GM23338 (cell line): ENCODE results near the gene SLC30A5. TPM values are rescaled to one million over a fixed set of nuclear protein-coding genes. Genes with fewer than 3 reads are reported as not detected.

ENCODE experiments used
- ATAC-seq: fragments of 200-7000 bp; cut with Tn5 transposase; 3 replicates; pipeline ENCODE4 v1.9.1; 2020
- DNase-seq: peaks from one replicate; pipeline ENCODE4 v3.0.0-alpha.2; 2015; ENCODE audit warnings: low spot score
- H2AFZ ChIP-seq: fragments of 200-600 bp; sonication (generic); 2 replicates; pipeline ENCODE4 v1.8.0; 2016; ENCODE audit warnings: antibody characterized with exemption, mild to moderate bottlenecking, moderate library complexity
- H3F3A ChIP-seq: fragments of 200-600 bp; sonication (generic); replicated peaks from 2 replicates; pipeline ENCODE4 v1.8.0; 2017; ENCODE audit warnings: antibody characterized with exemption, mixed run types, low read depth
- H3K27ac ChIP-seq: fragments of 200-600 bp; sonication (generic); 2 replicates; pipeline ENCODE4 v1.6.1; 2016; ENCODE audit warnings: low read depth
- H3K27me3 ChIP-seq: fragments of 200-600 bp; sonication (generic); 2 replicates; pipeline ENCODE4 v1.8.0; 2016; ENCODE audit warnings: mild to moderate bottlenecking, mixed run types, moderate library complexity; ENCODE audit not compliant: insufficient read depth
- H3K36me3 ChIP-seq: fragments of 200-600 bp; sonication (generic); 2 replicates; pipeline ENCODE4 v1.8.0; 2016; ENCODE audit warnings: mild to moderate bottlenecking; ENCODE audit not compliant: insufficient read depth
- H3K4me1 ChIP-seq: fragments of 200-600 bp; sonication (generic); 2 replicates; pipeline ENCODE4 v1.8.0; 2016; ENCODE audit warnings: mild to moderate bottlenecking, moderate library complexity; ENCODE audit not compliant: insufficient read depth
- H3K4me2 ChIP-seq: fragments of 200-600 bp; sonication (generic); 2 replicates; pipeline ENCODE4 v1.7.1; 2017; ENCODE audit warnings: mixed run types
- H3K4me3 ChIP-seq: fragments of 200-600 bp; sonication (generic); 2 replicates; pipeline ENCODE4 v1.6.1; 2016; ENCODE audit warnings: mixed run types
- H3K79me2 ChIP-seq: fragments of 200-600 bp; sonication (generic); replicated peaks from 2 replicates; pipeline ENCODE4 v1.8.0; 2017; ENCODE audit warnings: mild to moderate bottlenecking; ENCODE audit not compliant: insufficient read depth
- H3K9me2 ChIP-seq: fragments of 200-600 bp; sonication (generic); 2 replicates; pipeline ENCODE4 v1.8.0; 2017; ENCODE audit not compliant: insufficient read depth
- H4K20me1 ChIP-seq: fragments of 200-600 bp; sonication (generic); replicated peaks from 2 replicates; pipeline ENCODE4 v1.8.0; 2017; ENCODE audit warnings: mild to moderate bottlenecking; ENCODE audit not compliant: insufficient read depth
- H3K27ac Mint-ChIP-seq: 2 replicates; pipeline ENCODE4 v1.8.0; 2020; ENCODE audit warnings: inconsistent platforms, mild to moderate bottlenecking, moderate library complexity, mixed read lengths
- H3K27me3 Mint-ChIP-seq: 3 replicates; pipeline ENCODE4 v1.8.0; 2022; ENCODE audit warnings: low read depth, mild to moderate bottlenecking, moderate library complexity, mixed read lengths, inconsistent platforms; ENCODE audit not compliant: insufficient read depth, poor library complexity
- H3K36me3 Mint-ChIP-seq: 3 replicates; pipeline ENCODE4 v1.8.0; 2021; ENCODE audit warnings: low read depth, mild to moderate bottlenecking, inconsistent platforms, moderate library complexity, mixed read lengths
- H3K4me1 Mint-ChIP-seq: 3 replicates; pipeline ENCODE4 v1.8.0; 2020; ENCODE audit warnings: mild to moderate bottlenecking, inconsistent platforms, mixed read lengths
- H3K4me3 Mint-ChIP-seq: 3 replicates; pipeline ENCODE4 v1.8.0; 2021; ENCODE audit warnings: moderate library complexity, mild to moderate bottlenecking, inconsistent platforms, mixed read lengths
- H3K9me3 Mint-ChIP-seq: 3 replicates; pipeline ENCODE4 v1.8.0; 2020; ENCODE audit warnings: moderate library complexity, mild to moderate bottlenecking, inconsistent platforms, mixed read lengths
- EZH2 ChIP-seq: fragments of 200-600 bp; sonication (generic); IDR thresholded peaks from one replicate; pipeline ENCODE4 v1.8.0; 2017; ENCODE audit warnings: antibody characterized with exemption, mild to moderate bottlenecking, low read depth; ENCODE audit not compliant: unreplicated experiment
- EZH2phosphoT487 ChIP-seq: fragments of 200-600 bp; sonication (generic); IDR thresholded peaks from one replicate; pipeline ENCODE4 v1.8.1; 2018; ENCODE audit warnings: antibody characterized with exemption; ENCODE audit not compliant: unreplicated experiment
- JUNB ChIP-seq: IDR thresholded peaks from one replicate; pipeline ENCODE4 v1.6.1; 2016; ENCODE audit warnings: antibody characterized with exemption; ENCODE audit not compliant: unreplicated experiment
- POLR2AphosphoS5 ChIP-seq: IDR thresholded peaks from 2 replicates; pipeline ENCODE4 v1.6.1; 2016; ENCODE audit warnings: antibody characterized with exemption, low read depth
- STAT1 ChIP-seq: IDR thresholded peaks from one replicate; pipeline ENCODE4 v1.6.1; 2016; ENCODE audit warnings: antibody characterized with exemption; ENCODE audit not compliant: unreplicated experiment
- ZNF331 ChIP-seq: fragments of 250-450 bp; sonication (Bioruptor Pico); IDR thresholded peaks from 2 replicates; pipeline ENCODE4 v1.5.0; 2020; ENCODE audit warnings: low read depth, mild to moderate bottlenecking, moderate library complexity
- polyA plus RNA-seq: library from polyadenylated mRNA; unstranded; fragments of >200 nt; fragmentation: Nextera tagmentation; extraction: Ambion mirVana; gene quantifications from 2 replicates; pipeline ENCODE4 v1.2.1, GENCODE V29; 2016
- total RNA-seq: library from RNA; depleted of rRNA; stranded (reverse); fragments of >200 nt; shearing (Covaris generic); gene quantifications from 2 replicates; pipeline ENCODE4 v1.2.3, GENCODE V29; 2014
- TF ChIP-seq, protein P1 (sequence below): fragments of 250-450 bp; sonication (Bioruptor Pico); IDR thresholded peaks from 2 replicates; pipeline ENCODE4 v1.5.0; 2020; ENCODE audit warnings: mild to moderate bottlenecking, moderate library complexity

Gene SLC30A5
- total and polyA plus RNA-seq, 2 experiments from 2014 or later = 38.2 to 43.2 TPM

DNA sequence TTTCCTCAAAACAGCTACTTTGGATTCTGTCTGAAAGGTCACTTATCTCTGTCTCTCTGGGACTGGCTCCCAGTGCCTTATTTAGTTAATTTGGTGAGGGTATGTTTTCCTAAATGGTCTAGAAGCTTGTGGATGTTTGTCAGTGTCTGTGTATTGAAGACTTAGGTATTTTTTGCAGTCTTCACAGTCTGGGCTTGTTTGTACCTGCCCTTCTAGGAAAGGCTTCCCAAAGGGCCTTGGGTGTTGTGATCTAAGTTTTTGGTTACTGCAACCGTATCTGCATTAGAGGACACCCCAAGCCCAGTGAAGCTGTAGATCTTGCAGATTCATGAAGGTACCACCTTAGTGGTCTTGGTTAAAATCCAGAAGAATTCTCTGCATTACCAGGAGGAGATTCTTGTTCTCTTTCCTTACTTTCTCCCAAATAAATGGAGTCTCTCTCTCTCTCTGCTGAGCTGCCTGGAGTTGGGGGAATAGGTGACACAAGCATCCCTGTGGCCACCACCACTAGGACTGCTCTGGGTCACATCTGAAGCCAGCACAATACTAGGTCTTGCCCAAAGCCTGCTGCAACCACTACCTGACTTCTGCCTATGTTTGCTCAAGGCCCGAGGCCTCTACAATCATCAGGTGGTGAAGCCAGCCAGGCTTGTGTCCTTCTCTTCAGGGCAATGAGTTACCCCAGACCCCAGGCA lies 55.3 kb downstream of the SLC30A5 start:
- DNase-seq = no peak
- no peaks in the 10 kb centered on the region for H4K20me1 ChIP-seq
- H3K36me3 ChIP-seq = no peaks in the 10 kb centered on the region
- no peak overlapping the region for H3K4me3 ChIP-seq
- no peak overlapping the region for H3K4me3 Mint-ChIP-seq
- H3K9me3 Mint-ChIP-seq = no peaks in the 10 kb centered on the region; the same call in 2 of the 3 replicates
- TF ChIP-seq EZH2 (no peak), STAT1 (no peak), ZNF331 (CRISPR knock-in tag) (no peak), JUNB (no peak), EZH2phosphoT487 (no peak), POLR2AphosphoS5 (no peak)
- TF ChIP-seq, protein P1, sequence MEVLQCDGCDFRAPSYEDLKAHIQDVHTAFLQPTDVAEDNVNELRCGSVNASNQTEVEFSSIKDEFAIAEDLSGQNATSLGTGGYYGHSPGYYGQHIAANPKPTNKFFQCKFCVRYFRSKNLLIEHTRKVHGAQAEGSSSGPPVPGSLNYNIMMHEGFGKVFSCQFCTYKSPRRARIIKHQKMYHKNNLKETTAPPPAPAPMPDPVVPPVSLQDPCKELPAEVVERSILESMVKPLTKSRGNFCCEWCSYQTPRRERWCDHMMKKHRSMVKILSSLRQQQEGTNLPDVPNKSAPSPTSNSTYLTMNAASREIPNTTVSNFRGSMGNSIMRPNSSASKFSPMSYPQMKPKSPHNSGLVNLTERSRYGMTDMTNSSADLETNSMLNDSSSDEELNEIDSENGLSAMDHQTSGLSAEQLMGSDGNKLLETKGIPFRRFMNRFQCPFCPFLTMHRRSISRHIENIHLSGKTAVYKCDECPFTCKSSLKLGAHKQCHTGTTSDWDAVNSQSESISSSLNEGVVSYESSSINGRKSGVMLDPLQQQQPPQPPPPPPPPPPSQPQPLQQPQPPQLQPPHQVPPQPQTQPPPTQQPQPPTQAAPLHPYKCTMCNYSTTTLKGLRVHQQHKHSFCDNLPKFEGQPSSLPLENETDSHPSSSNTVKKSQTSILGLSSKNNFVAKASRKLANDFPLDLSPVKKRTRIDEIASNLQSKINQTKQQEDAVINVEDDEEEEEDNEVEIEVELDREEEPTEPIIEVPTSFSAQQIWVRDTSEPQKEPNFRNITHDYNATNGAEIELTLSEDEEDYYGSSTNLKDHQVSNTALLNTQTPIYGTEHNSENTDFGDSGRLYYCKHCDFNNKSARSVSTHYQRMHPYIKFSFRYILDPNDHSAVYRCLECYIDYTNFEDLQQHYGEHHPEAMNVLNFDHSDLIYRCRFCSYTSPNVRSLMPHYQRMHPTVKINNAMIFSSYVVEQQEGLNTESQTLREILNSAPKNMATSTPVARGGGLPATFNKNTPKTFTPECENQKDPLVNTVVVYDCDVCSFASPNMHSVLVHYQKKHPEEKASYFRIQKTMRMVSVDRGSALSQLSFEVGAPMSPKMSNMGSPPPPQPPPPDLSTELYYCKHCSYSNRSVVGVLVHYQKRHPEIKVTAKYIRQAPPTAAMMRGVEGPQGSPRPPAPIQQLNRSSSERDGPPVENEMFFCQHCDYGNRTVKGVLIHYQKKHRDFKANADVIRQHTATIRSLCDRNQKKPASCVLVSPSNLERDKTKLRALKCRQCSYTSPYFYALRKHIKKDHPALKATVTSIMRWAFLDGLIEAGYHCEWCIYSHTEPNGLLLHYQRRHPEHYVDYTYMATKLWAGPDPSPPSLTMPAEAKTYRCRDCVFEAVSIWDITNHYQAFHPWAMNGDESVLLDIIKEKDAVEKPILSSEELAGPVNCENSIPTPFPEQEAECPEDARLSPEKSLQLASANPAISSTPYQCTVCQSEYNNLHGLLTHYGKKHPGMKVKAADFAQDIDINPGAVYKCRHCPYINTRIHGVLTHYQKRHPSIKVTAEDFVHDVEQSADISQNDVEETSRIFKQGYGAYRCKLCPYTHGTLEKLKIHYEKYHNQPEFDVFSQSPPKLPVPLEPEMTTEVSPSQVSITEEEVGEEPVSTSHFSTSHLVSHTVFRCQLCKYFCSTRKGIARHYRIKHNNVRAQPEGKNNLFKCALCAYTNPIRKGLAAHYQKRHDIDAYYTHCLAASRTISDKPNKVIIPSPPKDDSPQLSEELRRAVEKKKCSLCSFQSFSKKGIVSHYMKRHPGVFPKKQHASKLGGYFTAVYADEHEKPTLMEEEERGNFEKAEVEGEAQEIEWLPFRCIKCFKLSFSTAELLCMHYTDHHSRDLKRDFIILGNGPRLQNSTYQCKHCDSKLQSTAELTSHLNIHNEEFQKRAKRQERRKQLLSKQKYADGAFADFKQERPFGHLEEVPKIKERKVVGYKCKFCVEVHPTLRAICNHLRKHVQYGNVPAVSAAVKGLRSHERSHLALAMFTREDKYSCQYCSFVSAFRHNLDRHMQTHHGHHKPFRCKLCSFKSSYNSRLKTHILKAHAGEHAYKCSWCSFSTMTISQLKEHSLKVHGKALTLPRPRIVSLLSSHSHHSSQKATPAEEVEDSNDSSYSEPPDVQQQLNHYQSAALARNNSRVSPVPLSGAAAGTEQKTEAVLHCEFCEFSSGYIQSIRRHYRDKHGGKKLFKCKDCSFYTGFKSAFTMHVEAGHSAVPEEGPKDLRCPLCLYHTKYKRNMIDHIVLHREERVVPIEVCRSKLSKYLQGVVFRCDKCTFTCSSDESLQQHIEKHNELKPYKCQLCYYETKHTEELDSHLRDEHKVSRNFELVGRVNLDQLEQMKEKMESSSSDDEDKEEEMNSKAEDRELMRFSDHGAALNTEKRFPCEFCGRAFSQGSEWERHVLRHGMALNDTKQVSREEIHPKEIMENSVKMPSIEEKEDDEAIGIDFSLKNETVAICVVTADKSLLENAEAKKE (CRISPR knock-in tag) = no peak
- peaks cover 6% of the 10 kb centered on the region for H3K27me3 Mint-ChIP-seq
- no peaks in the 10 kb centered on the region for H3K4me1 ChIP-seq
- no peaks in the 10 kb centered on the region for H3K4me1 Mint-ChIP-seq
- no peak overlapping the region for H3K27ac ChIP-seq
- no peak for ATAC-seq
- H3K9me2 ChIP-seq = no peaks in the 10 kb centered on the region
- H3K79me2 ChIP-seq = no peaks in the 10 kb centered on the region
- no peaks in the 10 kb centered on the region for H3K36me3 Mint-ChIP-seq
- H3K27ac Mint-ChIP-seq = no peak overlapping the region
- H3K27me3 ChIP-seq = no peaks in the 10 kb centered on the region
- H3F3A ChIP-seq = no peaks in the 10 kb centered on the region
- no peak overlapping the region for H2AFZ ChIP-seq
- H3K4me2 ChIP-seq = no peak overlapping the region
